ENCODE measurements around the gene DNAJB1. TPM values are rescaled to one million over a fixed set of nuclear protein-coding genes. Genes with fewer than 3 reads are reported as not detected.
"Not testable (repeated sequence)": the region's sequence is repeated elsewhere in the genome, so short reads cannot be mapped to it uniquely, and the experiment has no call there.

Gene DNAJB1
- polyA plus RNA-seq (2013, experiment 1 of 2; ENCODE audit: insufficient read length), result 93.7 TPM
- polyA plus RNA-seq (2013, experiment 2 of 2; ENCODE audit: insufficient read length), result 63.8 TPM

GRCh38 chr19:14517840-14518505 is at the start of gene DNAJB1:
Gene DNAJB1, minus strand, starts transcription at chr19:14518397. Its CDS starts 48 bp downstream, at chr19:14518349.
- DNase-seq, result peak; percentile 79

GRCh38 chr19:14567079-14567478 is 48.9 kb upstream of the DNAJB1 start:
- no peak for DNase-seq

GRCh38 chr19:14566712-14567077 is 48.5 kb upstream of the DNAJB1 start:
- no peak for DNase-seq

GRCh38 chr19:14565765-14566711 is 47.8 kb upstream of the DNAJB1 start:
- no peak for DNase-seq

- no peak for DNase-seq
Measured at GRCh38 chr19:14565298-14565679, 47.1 kb upstream of the DNAJB1 start.

- DNase-seq, result not testable (repeated sequence)
Measured at GRCh38 chr19:14564652-14565297, 46.6 kb upstream of the DNAJB1 start.

- peak; percentile 21 for DNase-seq
Measured at GRCh38 chr19:14563989-14564651, 45.9 kb upstream of the DNAJB1 start.

- no peak for DNase-seq
Measured at GRCh38 chr19:14563590-14563926, 45.4 kb upstream of the DNAJB1 start.

GRCh38 chr19:14562660-14563589 is 44.7 kb upstream of the DNAJB1 start:
- DNase-seq, result no peak

GRCh38 chr19:14561847-14562351 is 43.7 kb upstream of the DNAJB1 start:
- DNase-seq, result no peak

GRCh38 chr19:14561249-14561648 is 43.1 kb upstream of the DNAJB1 start:
- no peak for DNase-seq

- no peak for DNase-seq
Measured at GRCh38 chr19:14560776-14561108, 42.5 kb upstream of the DNAJB1 start.

GRCh38 chr19:14559916-14560775 is 41.9 kb upstream of the DNAJB1 start:
- no peak for DNase-seq

GRCh38 chr19:14558370-14559066 is 40.3 kb upstream of the DNAJB1 start:
- no peak for DNase-seq

GRCh38 chr19:14556662-14557188 is 38.5 kb upstream of the DNAJB1 start:
- DNase-seq, result peak; percentile 63

GRCh38 chr19:14555918-14556661 is 37.9 kb upstream of the DNAJB1 start:
- DNase-seq, result peak; percentile 26

- no peak for DNase-seq
Measured at GRCh38 chr19:14554382-14554812, 36.2 kb upstream of the DNAJB1 start.

- no peak for DNase-seq
Measured at GRCh38 chr19:14553939-14554243, 35.7 kb upstream of the DNAJB1 start.
